ENCODE measurements around the gene MOB2.
"Not testable (repeated sequence)": the region's sequence is repeated elsewhere in the genome, so short reads cannot be mapped to it uniquely, and the experiment has no call there.

MOB2 gene

GRCh38 chr11:1435820-1436467, 50.6 kb downstream of the MOB2 start:
- DNase-seq (ENCODE audit: low read depth) = no peak
- no peak overlapping the region for H3K4me3 ChIP-seq (ENCODE audit: low read depth, low read length)

DNA sequence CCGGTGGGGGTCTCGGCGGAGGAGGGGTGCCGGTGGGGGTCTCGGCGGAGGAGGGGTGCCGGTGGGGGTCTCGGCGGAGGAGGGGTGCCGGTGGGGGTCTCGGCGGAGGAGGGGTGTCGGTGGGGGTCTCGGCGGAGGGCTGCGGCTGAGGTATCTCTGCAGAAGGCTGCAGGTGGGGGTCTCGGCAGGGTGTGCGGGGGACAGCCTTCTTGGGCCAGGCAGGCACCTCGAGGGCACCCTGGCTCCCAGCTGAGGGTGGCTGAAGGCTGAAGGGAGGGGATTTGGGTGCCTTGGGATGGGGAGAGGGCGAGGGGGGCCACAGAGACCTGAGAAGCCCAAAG, 51.1 kb downstream of the MOB2 start:
- DNase-seq (ENCODE audit: low read depth); H3K4me3 ChIP-seq (ENCODE audit: low read depth, low read length): not testable (repeated sequence)

GRCh38 chr11:1433977-1434640, 52.5 kb downstream of the MOB2 start:
- H3K4me3 ChIP-seq (ENCODE audit: low read depth, low read length) = no peak overlapping the region
- DNase-seq (ENCODE audit: low read depth) = no peak

DNA sequence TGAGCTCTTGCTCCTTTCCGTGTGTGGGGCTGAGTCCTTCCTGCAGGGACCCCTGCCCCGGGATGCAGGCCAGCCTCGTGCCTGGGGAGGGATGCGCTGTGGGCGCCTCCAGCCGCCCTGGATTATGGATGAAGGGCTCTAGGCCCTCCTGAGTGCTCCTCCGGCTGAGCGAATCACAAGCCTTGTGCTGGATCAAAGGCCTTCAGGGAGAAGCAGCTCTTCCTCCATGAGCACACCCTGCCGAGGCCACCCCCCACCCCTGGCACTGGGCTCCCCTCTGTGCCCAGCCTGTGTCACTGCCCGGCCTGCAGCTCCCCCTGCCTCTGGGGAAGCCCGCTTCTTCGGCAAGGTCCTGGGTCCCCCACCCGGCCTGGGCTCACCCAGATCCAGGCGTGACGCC, 53.0 kb downstream of the MOB2 start:
- no peak overlapping the region for H3K4me3 ChIP-seq (ENCODE audit: low read depth, low read length)

GRCh38 chr11:1428762-1429316, 57.7 kb downstream of the MOB2 start:
- no peak for DNase-seq (ENCODE audit: low read depth)

More for the DNA sequence above, 53.0 kb downstream of the MOB2 start:
- DNase-seq (ENCODE audit: low read depth) = no peak

DNA sequence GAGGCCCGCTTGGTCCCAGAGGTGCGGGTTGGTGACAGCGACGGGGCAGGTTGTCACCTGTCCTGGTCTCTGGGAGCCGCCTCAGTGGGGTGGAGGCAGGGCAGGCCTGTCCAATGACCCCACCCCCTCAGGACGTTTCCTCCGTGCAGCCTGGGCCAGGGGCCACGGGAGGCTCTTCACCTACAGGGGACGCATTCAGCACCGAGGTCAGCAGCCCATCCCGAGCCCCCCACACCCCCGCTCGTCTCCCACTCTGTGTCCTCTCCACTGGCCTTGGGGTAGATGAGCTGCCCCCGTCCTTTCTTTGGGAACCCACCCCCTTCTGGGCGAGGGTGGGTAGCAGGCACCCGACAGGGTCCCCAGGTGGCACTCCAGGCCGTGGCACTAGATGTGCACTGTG, 61.1 kb downstream of the MOB2 start:
- no peak overlapping the region for H3K4me3 ChIP-seq (ENCODE audit: low read depth, low read length)
- no peak for DNase-seq (ENCODE audit: low read depth)

More at GRCh38 chr11:1428762-1429316, 57.7 kb downstream of the MOB2 start:
- no peak overlapping the region for H3K4me3 ChIP-seq (ENCODE audit: low read depth, low read length)

DNA sequence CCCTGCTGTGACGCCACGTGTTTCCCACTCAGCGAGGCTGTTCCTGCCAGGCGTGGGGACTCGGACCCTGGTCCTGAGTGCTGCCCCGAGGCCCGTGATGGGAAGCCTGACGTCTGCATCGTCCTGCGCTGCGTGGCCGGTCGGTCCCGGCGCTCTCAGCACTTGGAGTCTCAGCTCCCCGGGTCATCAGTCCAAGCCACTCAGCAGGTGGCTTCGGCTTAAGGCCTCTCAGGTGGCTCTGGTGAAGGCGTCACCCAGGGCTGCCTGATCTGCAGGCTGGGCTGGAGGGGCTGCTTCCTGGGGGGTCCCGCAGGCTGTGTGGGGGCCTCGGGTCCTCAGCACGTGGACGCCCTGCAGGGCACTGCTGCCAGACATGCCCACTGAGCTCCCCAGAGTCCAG, 61.6 kb downstream of the MOB2 start:
- H3K4me3 ChIP-seq (ENCODE audit: low read depth, low read length) = no peak overlapping the region
- DNase-seq (ENCODE audit: low read depth) = no peak

GRCh38 chr11:1423406-1423805, 63.2 kb downstream of the MOB2 start:
- DNase-seq (ENCODE audit: low read depth); H3K4me3 ChIP-seq (ENCODE audit: low read depth, low read length): not testable (repeated sequence)

GRCh38 chr11:1422981-1423380, 63.6 kb downstream of the MOB2 start:
- H3K4me3 ChIP-seq (ENCODE audit: low read depth, low read length) = no peak overlapping the region
- DNase-seq (ENCODE audit: low read depth) = no peak

GRCh38 chr11:1422481-1422880, 64.1 kb downstream of the MOB2 start:
- no peak for DNase-seq (ENCODE audit: low read depth)
- H3K4me3 ChIP-seq (ENCODE audit: low read depth, low read length) = no peak overlapping the region

DNA sequence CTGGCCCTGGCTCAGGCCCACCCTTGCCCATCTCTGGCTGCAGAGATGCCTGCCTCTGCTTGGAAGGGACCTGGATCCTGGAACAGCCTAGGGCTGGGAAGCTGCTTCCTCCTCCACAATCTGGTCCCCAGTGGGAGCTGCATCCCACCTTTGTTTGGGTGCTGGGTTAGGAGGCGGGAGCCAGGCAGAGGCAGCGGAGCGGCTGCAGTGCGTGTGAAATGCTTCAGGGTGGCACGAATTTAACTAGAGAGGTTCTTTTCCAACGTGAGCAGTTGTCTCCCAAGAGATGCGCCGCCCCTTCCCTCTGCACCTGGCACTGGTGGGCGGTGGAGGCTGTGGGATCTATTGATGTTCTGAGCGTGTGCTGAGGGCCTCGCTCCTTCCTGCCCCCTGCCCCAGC, 65.3 kb downstream of the MOB2 start:
- no peak overlapping the region for H3K4me3 ChIP-seq (ENCODE audit: low read depth, low read length)
- DNase-seq (ENCODE audit: low read depth) = no peak

GRCh38 chr11:1419811-1420210, 66.8 kb downstream of the MOB2 start:
- no peak overlapping the region for H3K4me3 ChIP-seq (ENCODE audit: low read depth, low read length)
- DNase-seq (ENCODE audit: low read depth) = no peak

Data from skeletal muscle cell (primary cell).